ENCODE data around the gene ILF3.

DNA sequence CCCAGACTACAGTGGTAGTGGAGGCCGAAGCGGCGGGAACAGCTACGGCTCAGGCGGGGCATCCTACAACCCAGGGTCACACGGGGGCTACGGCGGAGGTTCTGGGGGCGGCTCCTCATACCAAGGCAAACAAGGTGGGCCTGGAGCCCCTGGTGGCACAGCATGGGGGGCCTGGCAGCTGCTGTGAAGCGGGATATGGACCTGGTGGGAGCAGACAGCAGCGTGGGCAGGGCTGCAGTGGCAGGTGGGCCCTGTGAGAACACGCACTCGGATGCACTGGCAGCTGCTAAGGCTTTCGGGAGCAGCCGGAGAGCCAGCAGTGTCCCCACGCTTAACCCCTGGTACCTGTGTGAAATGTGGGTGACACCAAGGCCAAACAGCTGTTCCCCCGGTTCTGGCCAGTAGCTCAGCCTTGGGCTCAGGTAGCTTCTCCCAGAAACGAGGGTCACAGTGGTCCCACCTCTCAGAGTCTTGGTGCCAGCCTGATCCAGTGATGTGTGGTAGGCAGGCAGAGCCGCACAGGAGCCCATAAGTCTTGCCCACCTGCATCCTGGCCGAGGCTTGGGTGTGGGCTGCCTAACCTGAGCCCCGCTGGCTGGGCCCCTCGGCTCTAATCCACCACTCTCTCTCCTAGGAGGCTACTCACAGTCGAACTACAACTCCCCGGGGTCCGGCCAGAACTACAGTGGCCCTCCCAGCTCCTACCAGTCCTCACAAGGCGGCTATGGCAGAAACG lies 34.6 kb downstream of the ILF3 start:
- no peak for TF ChIP-seq CTCF (optimal IDR thresholded peaks at IDR 0.05 in 1 of 3, IDR thresholded peaks at IDR 0.05 in 1 of 3, conservative IDR thresholded peaks at IDR 0.05 in 1 of 3; ENCODE audit: extremely low read depth in 1 of 3, insufficient read depth in 2 of 3, low read length in 3 of 3)
- no peak for TF ChIP-seq EZH2 (IDR thresholded peaks at IDR 0.05; ENCODE audit: low read length)
